AG09319 (cell line): ENCODE measurements around the gene CSK.
A peak's percentile ranks its signal among the peaks of the same experiment; 100 is the strongest.

ENCODE experiments used
- DNase-seq: peaks from one replicate; pipeline ENCODE4 v3.0.0-alpha.2; 2010; ENCODE audit warnings: low read depth; ENCODE audit errors: extremely low read depth
- CTCF ChIP-seq: IDR thresholded peaks from 2 replicates; pipeline ENCODE4 v1.5.1; 2011; ENCODE audit warnings: low read depth, mild to moderate bottlenecking, inconsistent platforms, low read length, moderate library complexity

The CSK gene

DNA sequence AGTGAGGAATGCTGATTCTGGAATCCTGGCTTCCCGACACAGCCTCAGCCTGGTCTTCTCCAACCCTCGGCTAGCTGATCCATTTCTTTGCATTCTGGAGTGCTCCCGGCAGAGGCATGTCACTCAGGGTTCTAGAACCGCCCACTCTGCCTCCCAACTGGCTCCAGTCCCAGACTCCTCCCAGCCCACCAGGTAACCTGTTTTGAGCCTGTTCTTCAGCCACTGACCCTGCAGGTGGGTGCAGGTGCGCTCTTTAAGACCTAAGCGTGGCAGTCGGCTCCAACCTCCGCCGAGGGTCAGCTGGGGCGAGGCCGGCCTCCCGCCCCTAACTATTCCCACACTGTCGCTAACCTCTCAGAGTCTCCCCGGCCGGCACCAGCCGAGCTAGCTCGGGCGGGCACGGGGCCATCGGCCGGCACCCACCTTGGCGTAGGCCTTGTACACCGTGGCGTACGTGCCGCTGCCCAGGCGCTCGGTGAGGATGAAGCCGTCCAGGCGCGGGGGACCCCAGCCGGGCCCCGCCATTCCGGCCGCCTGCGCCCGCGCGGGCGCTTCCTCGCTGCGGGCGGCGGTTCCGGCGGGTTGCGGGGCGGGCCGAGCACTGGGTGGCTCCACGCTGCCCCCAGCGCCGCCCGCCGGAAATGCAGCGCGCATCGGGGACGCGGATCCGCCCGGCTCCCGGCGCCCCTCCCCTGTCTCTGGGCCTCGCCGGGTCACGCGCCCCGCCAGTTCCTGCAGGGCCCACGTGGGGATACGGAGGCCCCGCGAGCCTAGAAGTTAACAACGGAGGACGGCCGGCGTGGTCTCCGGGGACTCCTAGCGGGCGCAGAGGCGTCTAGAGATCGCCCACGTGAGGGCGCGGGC, 60.9 kb downstream of the CSK start, which contains the start of gene ULK3:
ULK3 (minus strand) TSS at position 576 of the 864 bp plus-strand sequence; CDS start at position 525, 51 bp downstream.
- peak; percentile 27 for TF ChIP-seq CTCF
- DNase-seq: peak; percentile 41

GRCh38 chr15:74843445-74843828, 61.6 kb downstream of the CSK start:
- DNase-seq: no peak
- no peak for TF ChIP-seq CTCF

- DNase-seq: no peak
- no peak for TF ChIP-seq CTCF
Observed at GRCh38 chr15:74843891-74844299, 62.0 kb downstream of the CSK start.

DNA sequence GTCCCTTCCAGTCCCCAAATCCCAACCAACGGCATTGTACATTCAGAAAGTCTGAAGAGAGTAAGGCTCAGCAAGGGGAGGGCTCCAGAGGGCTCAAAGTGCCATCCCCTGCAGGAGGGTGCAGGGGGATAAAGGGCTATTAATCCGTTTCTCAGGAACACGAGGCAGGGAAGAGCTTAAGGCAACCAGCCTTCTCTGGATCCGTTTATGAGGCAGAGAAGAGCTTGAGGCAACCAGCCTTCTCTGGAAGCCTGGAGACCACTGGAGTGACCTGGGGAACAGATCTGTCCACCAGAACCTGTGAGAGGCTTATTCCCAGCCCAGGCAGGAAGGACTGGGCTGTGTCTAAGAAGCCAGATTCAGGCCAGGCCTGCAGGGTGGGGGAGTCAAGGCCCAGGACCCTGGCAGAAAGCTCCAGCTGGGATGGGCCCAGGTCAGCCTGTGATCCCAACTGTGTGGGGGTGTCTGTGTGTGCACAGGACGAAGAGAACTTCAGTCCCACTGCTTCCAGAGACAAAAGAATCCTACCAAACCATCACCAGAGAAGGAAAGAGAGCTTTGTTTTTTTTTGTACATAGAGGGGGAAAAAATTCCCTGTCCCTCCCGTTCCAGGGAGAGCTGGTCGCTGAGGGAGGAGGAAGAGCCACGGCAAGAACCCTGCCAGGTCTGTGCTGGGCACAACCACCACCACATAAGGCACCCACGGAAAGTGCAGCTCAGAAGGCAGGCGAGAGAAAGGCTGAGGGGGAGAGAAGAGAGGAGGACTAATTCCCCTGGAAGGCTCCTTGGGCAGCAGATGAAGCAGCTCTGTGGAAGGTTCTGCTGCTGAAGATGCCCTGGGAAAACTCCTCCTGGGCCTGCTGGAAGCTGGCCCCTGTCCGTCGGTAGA, 62.7 kb downstream of the CSK start:
- no peak for DNase-seq
- TF ChIP-seq CTCF: no peak

DNA sequence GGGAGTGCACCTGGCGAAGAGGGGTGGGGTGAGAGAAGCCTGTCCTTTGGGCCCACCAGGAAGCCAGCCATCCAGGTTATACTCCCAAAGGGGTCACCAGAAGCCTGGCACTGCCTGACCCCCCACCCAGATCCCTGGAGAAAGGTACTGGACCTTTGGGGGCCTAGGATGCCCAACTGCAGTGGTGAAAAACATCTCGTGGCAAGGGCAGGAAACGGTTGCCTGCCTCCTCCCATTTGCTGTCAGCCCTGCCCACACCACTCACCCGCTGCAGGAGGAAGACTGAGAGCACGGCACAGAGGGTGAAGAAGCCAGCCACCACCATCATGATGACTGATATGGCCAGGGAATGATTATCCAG, 63.3 kb downstream of the CSK start:
- DNase-seq: no peak
- TF ChIP-seq CTCF: no peak

DNA sequence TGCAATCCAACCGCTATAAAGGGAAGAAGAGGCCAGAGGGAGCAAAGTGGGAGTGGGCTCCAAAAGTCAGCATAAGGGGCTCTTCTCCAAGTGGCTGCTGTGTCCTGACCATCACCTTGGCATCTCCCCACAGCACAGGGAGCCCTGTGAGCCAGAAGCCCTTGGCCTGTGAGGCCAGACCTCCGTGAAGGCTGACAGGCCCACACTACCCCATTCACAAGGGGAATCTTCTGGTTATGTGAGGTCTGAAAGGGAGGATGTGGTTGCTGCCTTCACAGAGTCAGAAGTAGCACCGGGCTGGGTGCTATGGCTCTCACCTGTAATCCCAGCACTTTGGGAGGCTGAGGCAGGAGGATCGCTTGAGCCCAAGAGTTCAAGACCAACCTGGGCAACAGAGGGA, 63.7 kb downstream of the CSK start:
- TF ChIP-seq CTCF: no peak
- no peak for DNase-seq

DNA sequence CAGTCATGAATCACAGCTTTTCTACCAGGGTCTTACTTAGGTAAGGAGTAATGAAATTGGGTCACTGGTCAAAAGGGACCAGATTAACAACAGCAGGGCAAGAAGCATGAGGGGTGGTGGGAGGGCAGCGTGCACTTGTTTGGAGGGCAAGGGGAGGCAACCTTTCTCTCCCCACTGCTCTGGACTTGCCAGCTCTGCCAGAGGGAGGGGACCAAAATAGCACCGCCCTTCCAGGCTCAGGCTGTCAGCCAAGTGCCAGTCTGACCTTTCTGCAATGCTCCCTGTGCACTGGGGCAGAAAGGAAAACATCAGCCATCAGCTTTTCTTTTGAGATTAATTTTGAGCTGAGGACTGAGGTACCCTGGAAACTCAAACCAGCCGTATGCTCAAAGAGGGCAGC, 65.6 kb downstream of the CSK start:
- no peak for TF ChIP-seq CTCF

More for the DNA sequence above, 65.6 kb downstream of the CSK start:
- no peak for DNase-seq
